ENCODE measurements around the gene ANTKMT. TPM values are rescaled to one million over a fixed set of nuclear protein-coding genes. Genes with fewer than 3 reads are reported as not detected.

Gene ANTKMT
- total RNA-seq, 1 experiment from 2014 or later, result 93.6 TPM

DNA sequence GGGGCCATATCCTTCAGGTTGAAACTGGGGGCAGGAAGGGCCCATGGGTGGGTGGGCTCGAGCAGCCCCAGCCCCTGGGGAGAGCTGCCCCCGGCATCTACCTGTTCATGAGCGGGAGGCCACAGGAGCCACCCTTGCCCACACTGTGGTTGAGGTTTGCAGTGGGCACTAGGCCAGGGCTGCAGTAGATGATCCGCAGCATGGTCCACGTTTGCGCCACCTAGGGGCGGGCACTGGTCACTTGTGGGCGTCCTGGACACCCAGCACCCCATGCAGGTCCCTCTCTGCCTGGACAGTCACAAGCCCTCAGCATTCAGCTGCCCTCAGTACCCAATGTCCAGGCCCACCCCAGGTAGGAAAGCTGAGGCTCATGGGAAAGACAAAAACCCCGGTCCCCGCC lies 35.0 kb upstream of the ANTKMT start:
- POLR2A ChIA-PET, result no interaction called here
- H3K27ac ChIP-seq (ENCODE audit: low read length), result 0 out of 2 replicates have a peak overlapping the region, but pooled peaks have one; percentile 23
- CTCF ChIA-PET, result interaction anchor here (0.5 kb wide), 1 partner anchor 15 kb away, joined by 3 read pairs; no protein-coding TSS in a partner anchor
- in situ Hi-C loops (cut with HindIII; ENCODE audit: low pct_unique_long_range_greater_than_20kb, low sequenced_read_pairs), result no loop called here
- TF ChIP-seq SIN3A (IDR thresholded peaks at IDR 0.05; ENCODE audit: borderline replicate concordance, insufficient read depth, low read depth, low read length), result no peak
- TF ChIP-seq, protein P1, sequence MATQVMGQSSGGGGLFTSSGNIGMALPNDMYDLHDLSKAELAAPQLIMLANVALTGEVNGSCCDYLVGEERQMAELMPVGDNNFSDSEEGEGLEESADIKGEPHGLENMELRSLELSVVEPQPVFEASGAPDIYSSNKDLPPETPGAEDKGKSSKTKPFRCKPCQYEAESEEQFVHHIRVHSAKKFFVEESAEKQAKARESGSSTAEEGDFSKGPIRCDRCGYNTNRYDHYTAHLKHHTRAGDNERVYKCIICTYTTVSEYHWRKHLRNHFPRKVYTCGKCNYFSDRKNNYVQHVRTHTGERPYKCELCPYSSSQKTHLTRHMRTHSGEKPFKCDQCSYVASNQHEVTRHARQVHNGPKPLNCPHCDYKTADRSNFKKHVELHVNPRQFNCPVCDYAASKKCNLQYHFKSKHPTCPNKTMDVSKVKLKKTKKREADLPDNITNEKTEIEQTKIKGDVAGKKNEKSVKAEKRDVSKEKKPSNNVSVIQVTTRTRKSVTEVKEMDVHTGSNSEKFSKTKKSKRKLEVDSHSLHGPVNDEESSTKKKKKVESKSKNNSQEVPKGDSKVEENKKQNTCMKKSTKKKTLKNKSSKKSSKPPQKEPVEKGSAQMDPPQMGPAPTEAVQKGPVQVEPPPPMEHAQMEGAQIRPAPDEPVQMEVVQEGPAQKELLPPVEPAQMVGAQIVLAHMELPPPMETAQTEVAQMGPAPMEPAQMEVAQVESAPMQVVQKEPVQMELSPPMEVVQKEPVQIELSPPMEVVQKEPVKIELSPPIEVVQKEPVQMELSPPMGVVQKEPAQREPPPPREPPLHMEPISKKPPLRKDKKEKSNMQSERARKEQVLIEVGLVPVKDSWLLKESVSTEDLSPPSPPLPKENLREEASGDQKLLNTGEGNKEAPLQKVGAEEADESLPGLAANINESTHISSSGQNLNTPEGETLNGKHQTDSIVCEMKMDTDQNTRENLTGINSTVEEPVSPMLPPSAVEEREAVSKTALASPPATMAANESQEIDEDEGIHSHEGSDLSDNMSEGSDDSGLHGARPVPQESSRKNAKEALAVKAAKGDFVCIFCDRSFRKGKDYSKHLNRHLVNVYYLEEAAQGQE (IDR thresholded peaks at IDR 0.05; ENCODE audit: insufficient read depth in 1 of 2, low read depth in 2 of 2, low read length in 1 of 2), result no peak
- TF ChIP-seq POLR2AphosphoS5 (IDR thresholded peaks at IDR 0.05; ENCODE audit: low read depth, low read length), result no peak
- TF ChIP-seq TCF7L2 (IDR thresholded peaks at IDR 0.05; ENCODE audit: low read depth, low read length), result no peak
- TF ChIP-seq, protein P2, sequence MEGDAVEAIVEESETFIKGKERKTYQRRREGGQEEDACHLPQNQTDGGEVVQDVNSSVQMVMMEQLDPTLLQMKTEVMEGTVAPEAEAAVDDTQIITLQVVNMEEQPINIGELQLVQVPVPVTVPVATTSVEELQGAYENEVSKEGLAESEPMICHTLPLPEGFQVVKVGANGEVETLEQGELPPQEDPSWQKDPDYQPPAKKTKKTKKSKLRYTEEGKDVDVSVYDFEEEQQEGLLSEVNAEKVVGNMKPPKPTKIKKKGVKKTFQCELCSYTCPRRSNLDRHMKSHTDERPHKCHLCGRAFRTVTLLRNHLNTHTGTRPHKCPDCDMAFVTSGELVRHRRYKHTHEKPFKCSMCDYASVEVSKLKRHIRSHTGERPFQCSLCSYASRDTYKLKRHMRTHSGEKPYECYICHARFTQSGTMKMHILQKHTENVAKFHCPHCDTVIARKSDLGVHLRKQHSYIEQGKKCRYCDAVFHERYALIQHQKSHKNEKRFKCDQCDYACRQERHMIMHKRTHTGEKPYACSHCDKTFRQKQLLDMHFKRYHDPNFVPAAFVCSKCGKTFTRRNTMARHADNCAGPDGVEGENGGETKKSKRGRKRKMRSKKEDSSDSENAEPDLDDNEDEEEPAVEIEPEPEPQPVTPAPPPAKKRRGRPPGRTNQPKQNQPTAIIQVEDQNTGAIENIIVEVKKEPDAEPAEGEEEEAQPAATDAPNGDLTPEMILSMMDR (IDR thresholded peaks at IDR 0.05), result peak; percentile 93
- H3K9me3 ChIP-seq (ENCODE audit: control insufficient read depth, insufficient read depth, low read depth, low read length), result no peaks in the 10 kb centered on the region
- BruUV-seq (replicated peaks), result no TSS peak
- H3K4me3 ChIP-seq (ENCODE audit: low read depth in 2 of 2, low read length in 2 of 2), result no peak overlapping the region
- DNase-seq (ENCODE audit: low read depth, low spot score) (no peak), ATAC-seq (no peak)
- peaks cover 24% of the 10 kb centered on the region for H3K4me1 ChIP-seq (ENCODE audit: control insufficient read depth, insufficient read depth, low read length)
- peaks cover 10% of the 10 kb centered on the region; the same call in 1 of the 2 replicates for H3K36me3 ChIP-seq (ENCODE audit: control insufficient read depth, insufficient read depth, low read length)
- intact Hi-C loops (cut with micrococcal nuclease; ENCODE audit: unreplicated experiment), result loop anchor here (10.0 kb wide), 1 partner anchor 1089 kb away; the partner anchor contains the start of genes EME2, MRPS34 and NME3
- H3K27me3 ChIP-seq (ENCODE audit: control insufficient read depth, insufficient read depth, low read length), result no peaks in the 10 kb centered on the region

DNA sequence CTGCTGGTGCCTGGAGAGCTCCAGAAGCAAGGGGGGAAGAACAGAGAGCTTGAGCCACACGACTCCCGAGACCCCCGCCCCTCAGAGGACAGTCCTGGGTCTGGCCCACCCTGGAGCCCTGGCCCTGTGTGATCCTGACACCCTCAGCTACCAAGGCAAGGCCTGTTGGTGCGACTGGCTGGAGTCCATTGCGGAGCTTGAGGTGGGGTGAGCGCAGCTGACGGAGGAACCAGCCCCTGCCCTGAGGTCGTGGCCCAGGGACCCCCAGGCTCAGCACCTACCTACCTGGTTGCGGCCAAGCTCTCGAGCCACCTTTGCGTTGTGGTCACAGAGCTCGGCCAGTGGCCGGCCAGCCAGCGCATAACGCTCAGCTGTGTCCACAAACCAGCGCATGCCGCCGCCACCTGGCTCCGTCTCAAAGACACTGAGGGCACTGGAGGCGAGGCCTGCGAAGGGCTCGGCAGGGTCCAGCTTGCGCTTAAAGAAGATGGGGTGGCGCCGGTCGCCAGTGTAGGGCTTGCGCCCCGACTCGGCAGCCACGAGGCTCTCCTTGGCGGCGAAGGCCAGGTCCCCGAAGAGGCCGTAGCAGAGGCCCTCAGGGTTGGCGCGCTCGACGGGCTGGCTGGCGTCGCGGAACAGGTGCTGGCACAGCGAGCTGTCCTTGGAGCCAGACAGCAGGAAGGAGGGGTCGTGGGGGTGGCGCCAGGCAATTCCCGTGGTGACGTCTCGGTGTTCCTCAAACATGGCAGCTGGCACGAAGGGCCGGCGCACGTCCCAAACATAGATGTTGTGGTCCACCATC lies 34.3 kb upstream of the ANTKMT start:
- ATAC-seq, result no peak
- Histone ChIP-seq H3K27me3 (ENCODE audit: control insufficient read depth, insufficient read depth, low read length) (no peaks in the 10 kb centered on the region), H3K36me3 (ENCODE audit: control insufficient read depth, insufficient read depth, low read length) (peaks cover 10% of the 10 kb centered on the region; the same call in 1 of the 2 replicates), H3K9me3 (ENCODE audit: control insufficient read depth, insufficient read depth, low read depth, low read length) (no peaks in the 10 kb centered on the region), H3K27ac (ENCODE audit: low read length) (0 out of 2 replicates have a peak overlapping the region, but pooled peaks have one; percentile 23), H3K4me1 (ENCODE audit: control insufficient read depth, insufficient read depth, low read length) (peaks cover 23% of the 10 kb centered on the region), H3K4me3 (ENCODE audit: low read depth in 2 of 2, low read length in 2 of 2) (no peak overlapping the region)
- BruUV-seq (replicated peaks), result no TSS peak
- POLR2A ChIA-PET, result no interaction called here
- no peak for DNase-seq (ENCODE audit: low read depth, low spot score)
- intact Hi-C loops (cut with micrococcal nuclease; ENCODE audit: unreplicated experiment) (loop anchor here (10.0 kb wide), 1 partner anchor 1088 kb away; the partner anchor contains the start of genes EME2, MRPS34 and NME3), in situ Hi-C loops (cut with HindIII; ENCODE audit: low pct_unique_long_range_greater_than_20kb, low sequenced_read_pairs) (no loop called here)
- CTCF ChIA-PET, result interaction anchor here (0.5 kb wide), 1 partner anchor 15 kb away, joined by 3 read pairs; no protein-coding TSS in a partner anchor
- TF ChIP-seq, protein P1 (IDR thresholded peaks at IDR 0.05; ENCODE audit: insufficient read depth in 1 of 2, low read depth in 2 of 2, low read length in 1 of 2), result no peak
- TF ChIP-seq TCF7L2 (IDR thresholded peaks at IDR 0.05; ENCODE audit: low read depth, low read length) (no peak), SIN3A (IDR thresholded peaks at IDR 0.05; ENCODE audit: borderline replicate concordance, insufficient read depth, low read depth, low read length) (no peak), POLR2AphosphoS5 (IDR thresholded peaks at IDR 0.05; ENCODE audit: low read depth, low read length) (no peak)
- TF ChIP-seq, protein P2 (IDR thresholded peaks at IDR 0.05), result no peak

Measured in Panc1 (cell line).